Measurements from ENCODE around the gene LCN15. TPM values are rescaled to one million over a fixed set of nuclear protein-coding genes. Genes with fewer than 3 reads are reported as not detected.

Gene LCN15
- total RNA-seq, 2 donors from 2014 or later = not detected

DNA sequence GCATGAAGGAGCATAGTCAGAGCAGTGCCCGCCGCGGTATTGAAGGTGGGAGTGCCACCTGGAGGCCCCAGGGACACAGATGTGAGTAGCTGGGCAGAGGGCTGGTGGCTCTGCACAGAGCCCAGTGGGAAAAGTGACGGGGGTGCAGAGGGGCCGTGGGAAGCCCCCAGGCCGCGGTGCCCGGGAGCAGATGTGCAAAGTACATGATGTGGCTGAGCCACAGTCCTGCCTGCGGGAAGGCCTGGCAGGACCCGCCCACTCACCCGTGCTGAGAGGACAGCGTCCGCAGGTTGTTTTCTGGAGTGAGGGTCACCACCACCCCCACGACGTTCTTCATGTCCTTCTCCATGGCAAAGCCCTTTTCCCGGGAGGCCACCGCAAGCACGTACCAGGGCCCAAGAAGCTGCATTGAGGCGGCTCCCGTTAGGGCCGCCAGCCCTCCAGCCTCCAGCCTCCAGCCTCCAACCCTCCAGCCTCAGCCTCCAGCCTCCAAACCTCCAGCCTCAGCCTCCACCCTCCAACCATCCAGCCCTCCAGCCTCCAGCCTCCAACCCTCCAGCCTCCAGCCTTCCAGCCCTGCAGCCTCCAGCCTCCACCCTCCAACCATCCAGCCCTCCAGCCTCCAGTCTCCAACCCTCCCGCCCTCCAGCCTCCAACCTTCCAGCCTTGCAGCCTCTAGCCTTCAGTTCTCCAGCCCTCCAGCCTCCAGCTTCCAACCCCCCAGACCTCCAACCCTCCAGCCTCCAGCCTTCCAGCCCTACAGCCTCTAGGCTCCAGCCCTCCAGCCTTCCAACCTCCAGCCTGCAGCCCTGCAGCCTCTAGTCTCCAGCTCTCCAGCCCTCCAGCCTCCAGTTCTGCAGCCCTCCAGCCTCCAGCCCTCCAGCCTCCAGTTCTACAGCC lies 16.9 kb downstream of the LCN15 start:
- DNase-seq (ENCODE audit: low spot score) = no peak
- intact Hi-C loops (cut with DNase I) = no loop called here

DNA sequence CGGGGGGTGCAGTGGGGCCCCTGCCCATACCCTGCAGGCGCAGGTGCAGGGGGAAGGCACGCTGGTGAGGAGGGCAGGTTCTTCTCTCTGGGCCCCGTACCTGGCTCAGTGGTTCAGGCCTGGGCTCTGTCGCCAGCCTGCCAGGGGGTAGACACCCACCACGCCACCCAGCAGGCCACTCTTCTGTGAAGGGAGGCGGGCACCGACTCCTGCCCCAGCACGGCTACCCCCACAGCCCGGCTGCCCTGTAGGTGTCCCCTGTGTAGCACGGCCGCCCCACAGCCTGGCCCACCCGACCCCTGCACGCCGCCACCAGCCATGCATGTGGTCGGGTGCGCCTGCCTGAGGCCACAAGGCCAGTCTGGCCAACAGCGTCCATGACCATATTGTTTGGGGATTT lies 17.7 kb downstream of the LCN15 start:
- intact Hi-C loops (cut with DNase I) = no loop called here
- DNase-seq (ENCODE audit: low spot score) = no peak

DNA sequence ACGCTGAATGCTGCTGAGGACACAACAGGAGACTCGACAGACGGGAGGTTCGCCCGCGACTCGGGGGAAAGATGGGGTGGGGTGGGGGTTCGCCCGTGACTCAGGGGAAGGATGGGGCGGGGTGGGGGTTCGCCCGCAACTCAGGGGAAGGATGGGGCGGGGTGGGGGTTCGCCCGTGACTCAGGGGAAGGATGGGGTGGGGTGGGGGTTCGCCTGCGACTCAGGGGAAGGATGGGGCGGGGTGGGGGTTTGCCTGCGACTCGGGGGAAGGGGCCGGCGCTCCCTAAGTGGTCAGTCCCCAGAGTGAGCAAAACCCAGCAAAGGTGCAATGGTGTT lies 18.2 kb downstream of the LCN15 start:
- no peak for DNase-seq (ENCODE audit: low spot score)
- intact Hi-C loops (cut with DNase I) = no loop called here

DNA sequence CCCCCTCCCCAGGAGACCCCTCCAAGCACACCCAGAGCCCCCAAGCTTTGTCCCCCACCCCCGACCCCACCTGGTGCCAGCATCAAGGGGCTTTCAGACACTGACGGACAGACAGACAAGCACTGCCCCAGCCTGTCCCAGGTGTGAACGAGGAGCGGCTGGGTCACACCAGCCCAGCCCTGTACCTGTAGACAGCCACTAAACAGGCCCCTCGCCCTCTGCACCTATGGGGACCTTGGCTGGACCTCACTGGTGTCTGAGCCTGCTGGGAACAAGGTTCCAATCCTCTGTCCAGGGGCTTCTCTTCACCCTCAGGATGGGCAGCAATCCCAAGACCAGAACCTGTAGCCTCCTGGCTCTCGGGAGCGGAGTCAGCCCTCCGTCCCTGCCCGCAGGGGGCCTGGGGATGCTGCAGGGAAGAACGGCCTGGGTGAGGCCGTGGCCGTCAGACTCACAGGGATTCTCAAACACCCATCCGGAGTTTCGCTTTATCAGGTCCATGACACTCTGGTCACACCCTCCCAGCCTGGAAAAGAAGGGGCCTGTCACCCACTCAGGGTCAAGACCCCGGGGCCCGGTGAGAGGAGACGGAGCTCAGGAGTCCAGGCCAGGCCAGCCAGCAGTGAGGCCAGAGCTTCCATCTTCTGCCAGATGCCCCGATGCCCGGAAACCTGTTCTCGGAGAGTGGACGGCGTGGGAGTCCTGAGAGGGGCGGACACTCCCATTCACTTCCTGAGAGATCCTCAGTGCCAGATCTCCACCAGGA lies 18.7 kb downstream of the LCN15 start:
- DNase-seq (ENCODE audit: low spot score) = no peak
- intact Hi-C loops (cut with DNase I) = loop anchor here in 1 of 2 donors (1.0 kb wide), 1 partner anchor 25 kb away; no protein-coding TSS in a partner anchor

DNA sequence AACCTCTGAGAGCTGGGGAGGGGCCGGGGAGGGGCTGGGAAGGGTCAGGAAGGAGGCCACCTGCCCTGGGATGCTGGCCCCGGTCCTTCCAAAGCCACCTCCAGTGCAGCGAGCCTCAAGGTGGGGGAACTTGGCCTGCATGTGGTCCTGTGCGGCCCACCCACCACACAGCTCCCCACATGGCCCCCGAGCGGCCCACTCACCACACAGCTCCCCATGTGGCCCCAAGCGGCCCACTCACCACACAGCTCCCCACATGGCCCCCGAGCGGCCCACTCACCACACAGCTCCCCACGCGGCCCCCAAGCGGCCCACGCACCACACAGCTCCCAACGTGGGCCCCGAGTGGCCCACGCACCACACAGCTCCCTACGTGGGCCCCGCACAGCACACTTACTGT lies 19.5 kb downstream of the LCN15 start:
- intact Hi-C loops (cut with DNase I) = loop anchor here in 1 of 2 donors (1.0 kb wide), 1 partner anchor 26 kb away; no protein-coding TSS in a partner anchor
- DNase-seq (ENCODE audit: low spot score) = no peak

DNA sequence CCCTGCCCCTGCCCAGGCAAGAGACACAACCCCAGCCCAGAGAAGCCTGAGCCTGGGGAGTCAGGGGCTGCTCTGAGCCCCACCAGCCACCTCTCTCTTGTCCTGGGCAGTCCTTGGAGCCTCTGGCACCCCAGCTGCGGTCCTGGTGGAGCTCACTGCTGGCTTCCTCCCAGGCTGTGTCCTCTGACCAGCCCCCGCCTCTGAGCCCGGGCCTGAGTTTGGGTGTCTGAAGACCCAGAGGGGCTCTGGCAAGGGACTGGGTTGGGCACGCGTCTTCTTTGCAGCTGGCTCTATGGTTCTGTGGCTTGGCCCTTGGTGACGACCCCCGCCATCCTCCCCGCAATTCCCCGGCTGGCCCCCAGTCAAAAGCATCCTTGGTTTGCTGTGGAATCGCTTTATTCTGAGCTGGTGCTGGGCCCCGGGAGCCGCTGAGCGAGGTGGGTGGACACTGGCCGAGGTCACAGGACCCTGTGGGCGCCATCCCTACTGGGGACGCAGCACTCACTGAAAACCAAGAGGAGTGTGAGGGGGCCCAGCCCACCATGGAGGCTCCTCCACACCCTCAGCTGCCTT lies 20.6 kb downstream of the LCN15 start:
- intact Hi-C loops (cut with DNase I) = no loop called here

DNA sequence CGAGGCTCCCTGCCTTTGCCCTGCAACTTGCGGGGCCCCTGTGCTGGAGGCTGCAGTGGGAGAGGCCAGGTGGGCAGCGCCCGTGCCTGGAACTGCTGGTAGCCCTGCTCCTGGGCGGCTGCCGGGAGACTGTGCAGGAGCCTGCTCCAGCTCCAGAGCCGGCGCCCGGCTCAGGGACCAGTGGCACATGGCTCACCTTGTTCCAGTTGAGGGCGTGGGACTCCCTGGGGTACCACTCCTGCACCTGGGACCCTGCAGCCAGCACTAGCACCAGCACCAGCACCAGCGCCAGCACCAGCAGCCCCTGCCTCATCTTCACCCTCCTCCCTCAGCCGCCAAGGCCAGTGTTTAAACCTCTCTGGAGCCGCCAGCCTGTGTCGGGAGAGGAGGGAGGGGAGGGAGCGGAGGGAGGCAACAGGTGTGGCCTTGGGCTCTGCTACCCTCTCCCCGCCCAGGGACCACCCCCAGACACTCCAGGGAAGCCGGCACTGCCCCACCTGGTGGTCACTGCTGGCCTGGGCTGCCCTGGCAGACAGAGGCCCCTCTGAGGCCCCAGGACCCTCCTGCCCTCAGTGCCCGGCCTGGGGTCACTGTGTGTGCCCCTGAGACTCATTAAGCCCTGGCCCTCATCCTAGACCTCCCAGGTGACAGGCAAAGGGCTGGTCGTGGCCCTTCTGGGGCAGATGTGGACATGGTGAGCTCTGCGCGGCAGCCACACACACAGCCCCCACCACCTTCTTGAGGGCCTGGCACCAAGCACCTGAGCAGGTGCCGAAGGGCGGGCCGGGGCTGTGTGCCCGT lies 21.5 kb downstream of the LCN15 start, which contains the start of gene LCN10:
Gene LCN10 (minus strand): TSS at position 350 of the 801 bp plus-strand sequence. CDS start 37 bp downstream, at position 313.
- intact Hi-C loops (cut with DNase I) = no loop called here
- DNase-seq (ENCODE audit: low spot score) = no peak

More for the DNA sequence above, 20.6 kb downstream of the LCN15 start:
- no peak for DNase-seq (ENCODE audit: low spot score)

DNA sequence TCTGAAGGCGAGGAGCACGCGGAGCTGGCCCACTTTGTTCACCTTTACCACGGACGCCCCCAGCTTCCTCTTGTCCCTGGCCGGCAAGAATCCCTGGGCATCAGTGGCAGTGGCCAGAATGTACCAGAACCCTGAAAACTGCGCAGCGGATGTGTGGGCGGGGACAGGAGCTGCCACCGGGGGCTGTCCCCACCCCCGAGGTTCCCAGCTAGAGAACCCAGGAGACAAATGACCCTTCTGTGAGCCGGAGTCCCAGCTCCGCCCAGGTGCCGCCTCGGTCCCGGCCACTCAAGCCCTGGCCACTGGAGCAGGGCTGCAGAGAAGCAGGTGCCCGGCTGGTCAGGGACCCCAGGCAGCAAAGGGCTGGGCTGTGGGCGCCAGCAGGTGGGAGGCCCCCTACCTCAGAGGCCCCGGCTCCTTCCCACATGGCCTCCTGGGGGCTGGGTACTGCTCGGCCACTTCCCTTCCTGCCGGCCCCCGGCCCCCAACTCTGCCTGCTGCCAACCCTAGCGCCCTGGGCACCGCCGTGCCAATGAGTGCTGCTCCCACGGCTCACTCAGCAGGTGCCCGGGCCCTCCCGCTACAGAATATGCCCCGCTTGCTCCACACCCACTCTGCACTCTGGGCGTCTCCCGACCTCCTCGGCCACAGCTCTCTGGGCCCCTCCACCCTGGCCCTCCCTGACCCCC lies 22.3 kb downstream of the LCN15 start:
- no peak for DNase-seq (ENCODE audit: low spot score)
- intact Hi-C loops (cut with DNase I) = no loop called here

DNA sequence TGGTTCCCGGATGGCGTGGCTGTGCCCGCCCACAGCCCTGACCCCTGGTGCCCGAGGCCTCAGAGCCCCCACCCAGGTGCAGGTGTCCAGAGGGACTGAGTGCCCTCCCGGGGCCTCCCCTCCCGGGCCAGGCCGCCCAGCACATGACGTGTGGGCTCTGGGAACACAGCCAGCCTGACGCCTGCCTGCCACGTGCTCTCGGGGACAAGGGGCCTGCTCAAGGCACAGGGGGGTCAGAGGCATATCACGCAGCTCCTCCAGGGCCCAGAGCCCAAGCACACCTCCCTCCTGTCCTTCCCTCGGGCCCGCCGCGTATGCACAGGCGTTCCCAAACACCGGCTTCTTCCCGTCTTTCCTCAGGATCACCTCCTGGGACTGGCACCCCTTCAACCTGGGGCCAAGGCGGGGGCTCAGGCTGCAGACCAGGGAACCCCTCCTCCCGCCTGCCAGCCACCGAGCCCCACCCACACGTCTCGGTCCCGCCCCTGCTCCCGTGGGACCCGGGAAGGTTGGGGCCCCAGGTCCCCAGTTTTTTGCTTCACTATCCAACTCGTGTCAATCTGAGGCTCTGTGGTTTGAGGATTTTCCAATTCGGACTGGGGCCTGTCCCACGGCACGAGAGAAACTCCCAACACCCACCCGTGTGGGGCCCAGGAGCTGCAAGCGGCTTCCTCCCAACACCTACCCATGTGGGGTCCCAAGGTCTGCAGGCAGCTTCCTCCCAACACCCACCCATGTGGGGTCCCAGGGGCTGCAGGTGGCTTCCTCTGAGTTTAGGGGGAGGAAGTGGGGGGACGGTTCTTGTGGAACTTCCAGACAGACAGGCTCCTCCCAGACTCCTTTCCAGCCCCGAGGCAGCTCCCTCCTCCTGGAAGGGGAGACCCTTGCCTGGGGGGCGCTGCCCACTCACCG lies 23.1 kb downstream of the LCN15 start:
- intact Hi-C loops (cut with DNase I) = no loop called here
- no peak for DNase-seq (ENCODE audit: low spot score)

DNA sequence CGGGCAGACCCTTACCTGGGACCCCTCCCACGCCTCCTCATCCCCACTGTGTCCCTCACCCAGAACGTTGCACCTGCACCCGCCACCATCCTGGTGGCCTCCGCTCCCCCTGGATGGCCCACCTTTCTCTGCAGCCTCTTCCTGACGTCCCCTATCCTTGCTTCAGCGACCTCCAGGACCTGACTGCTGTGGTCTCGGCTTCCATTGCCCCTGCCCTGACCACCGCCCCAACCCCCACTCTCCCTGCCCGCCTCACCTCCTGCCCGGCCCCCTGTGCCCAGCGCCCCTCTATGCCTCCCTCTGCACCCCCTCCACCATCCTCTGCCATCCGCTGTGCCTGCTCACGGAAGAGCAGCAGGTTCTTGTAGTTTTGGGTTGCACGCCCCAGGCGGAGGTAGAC lies 23.8 kb downstream of the LCN15 start:
- DNase-seq (ENCODE audit: low spot score) = no peak
- intact Hi-C loops (cut with DNase I) = no loop called here

DNA sequence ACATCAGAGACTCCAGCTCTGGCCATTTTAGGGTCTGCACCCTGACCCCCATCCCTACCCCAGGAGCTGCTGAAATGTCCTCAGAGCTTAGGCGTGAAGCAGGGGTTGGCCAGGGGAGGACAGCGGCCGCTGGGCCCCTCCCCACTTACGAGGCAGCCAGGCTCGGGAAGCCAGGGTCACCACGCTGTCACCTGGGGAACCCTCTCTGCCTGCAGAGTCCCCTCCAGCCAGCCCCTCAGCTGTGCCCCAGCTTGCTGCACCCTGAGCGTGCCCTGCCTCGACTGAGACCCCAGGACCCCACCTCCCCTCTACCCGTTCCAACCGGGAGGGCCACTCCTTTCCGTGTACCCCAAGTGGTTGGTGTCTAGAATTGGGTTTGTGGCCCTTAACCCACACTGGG lies 24.2 kb downstream of the LCN15 start:
- intact Hi-C loops (cut with DNase I) = no loop called here
- DNase-seq (ENCODE audit: low spot score) = no peak

DNA sequence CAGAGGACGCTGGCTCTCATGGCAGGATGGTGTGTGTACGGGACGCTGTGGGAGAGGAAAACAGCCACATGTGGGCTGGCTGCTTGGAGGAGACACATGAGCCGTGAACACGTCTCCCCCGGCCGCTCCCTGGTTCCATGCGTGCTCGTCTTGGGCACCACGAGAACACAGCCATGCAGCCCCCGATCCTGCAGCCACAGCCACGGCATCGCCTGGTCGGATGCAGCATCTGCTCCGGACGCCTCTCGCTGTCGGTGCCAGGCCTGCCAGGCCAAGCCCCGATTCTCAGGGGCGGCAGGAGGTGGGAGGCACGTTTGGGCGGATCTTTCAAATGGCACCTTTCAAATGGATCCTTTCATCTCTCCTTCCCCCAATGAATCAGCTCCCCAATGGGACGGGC lies 24.8 kb downstream of the LCN15 start:
- intact Hi-C loops (cut with DNase I) = no loop called here
- no peak for DNase-seq (ENCODE audit: low spot score)

DNA sequence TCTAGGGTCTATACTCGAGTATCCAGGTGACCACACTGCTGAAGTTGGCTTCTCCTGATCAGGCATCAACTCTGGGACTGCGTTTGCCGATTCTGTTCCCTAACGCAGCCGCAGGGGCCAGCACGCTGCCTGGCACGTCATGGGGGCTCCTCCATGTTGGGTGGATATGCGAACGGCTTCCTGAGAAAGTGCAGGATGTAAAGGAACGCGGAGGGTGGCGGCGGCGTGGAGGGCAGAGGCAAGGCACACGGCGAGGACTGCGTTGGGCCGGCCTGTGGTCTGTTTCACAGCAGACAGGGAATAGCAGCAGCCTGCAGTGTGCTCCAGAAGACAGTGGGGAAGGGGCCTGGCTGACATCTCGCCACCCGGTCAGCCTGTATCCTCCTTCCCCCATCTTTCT lies 25.4 kb downstream of the LCN15 start:
- no peak for DNase-seq (ENCODE audit: low spot score)
- intact Hi-C loops (cut with DNase I) = no loop called here

DNA sequence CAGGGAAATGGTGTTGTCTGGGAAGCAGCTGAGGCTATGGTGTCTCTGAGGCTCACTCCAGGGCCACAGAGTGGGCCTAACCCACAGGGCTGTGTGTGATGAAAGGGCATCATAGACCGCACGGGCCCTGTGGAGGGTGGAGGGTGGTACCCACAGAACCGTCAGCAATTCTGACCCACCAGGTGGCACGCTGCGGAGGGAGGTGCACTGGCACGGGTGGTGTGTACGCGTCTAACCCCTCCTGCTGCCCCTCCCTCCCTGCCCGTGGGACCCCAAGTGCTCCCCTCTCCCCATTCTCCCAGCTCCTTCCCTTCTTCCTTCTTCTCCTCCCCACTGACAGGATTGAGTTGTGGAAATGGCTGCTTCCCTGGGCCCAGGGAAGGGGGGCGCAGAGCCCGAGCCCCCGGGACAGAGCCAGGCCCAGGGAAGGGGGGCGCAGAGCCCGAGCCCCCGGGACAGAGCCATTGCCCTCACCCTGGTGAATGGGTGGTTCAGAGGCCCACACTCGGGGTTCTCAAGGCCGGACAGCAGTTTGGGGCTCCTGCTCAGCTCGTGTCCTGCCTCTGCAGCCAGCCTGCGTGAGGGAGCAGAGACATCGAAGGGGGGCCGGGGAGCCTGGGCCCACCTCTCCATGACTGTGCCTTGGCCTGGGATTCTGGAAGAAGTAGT lies 28.4 kb downstream of the LCN15 start:
- no peak for DNase-seq (ENCODE audit: low spot score)
- intact Hi-C loops (cut with DNase I) = no loop called here

DNA sequence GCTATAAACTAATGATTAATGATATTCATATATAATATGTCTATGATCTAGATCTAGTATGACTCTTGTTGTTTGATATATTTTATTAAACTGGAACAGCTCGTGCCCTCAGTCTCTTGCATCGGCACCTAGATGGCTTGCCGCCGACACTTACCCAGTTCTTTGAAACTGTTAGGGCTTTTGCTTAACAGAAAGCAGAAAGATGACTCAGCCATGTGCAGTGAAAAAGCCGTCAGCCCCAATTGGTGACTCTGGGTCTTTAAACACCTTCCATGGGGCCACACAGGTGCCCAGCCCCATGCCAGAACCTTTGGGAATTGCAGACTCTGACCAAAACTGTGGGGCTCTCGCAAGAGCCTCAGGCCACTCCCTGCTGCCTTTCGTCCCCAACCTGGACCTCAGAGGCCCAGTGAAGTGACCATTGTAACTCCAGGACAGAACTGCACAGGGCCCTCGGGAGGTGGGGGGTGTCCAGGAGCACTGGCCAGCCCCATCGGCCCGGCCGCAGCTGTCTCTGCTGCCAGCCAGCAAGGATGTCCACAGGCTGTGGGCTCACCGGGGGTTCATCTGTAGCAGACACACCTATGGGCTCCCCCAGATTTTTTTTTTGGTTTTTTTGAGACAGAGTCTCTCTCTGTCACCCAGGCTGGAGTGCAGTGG lies 29.4 kb downstream of the LCN15 start:
- DNase-seq (ENCODE audit: low spot score) = no peak
- intact Hi-C loops (cut with DNase I) = no loop called here

DNA sequence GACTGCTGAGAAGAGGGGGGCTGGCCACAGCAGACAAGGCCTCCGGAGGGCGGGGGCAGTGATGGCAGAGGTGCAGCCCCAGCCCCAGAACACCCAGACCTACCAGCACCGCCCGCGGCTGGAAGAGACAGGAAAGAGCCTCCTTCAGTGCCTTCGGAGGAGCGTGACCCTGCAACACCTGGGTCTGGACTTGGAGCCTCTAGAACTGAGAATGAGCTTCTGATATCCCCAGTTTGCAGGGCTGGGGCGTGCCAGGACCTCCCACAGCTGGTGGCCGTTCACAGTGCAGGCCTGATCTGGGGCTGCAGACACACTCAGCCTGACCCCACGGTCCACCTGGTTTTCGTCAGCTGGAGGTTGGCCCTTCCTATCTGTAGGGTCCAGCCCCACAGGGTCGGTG lies 30.7 kb downstream of the LCN15 start:
- intact Hi-C loops (cut with DNase I) = no loop called here

More for the DNA sequence above, 30.7 kb downstream of the LCN15 start:
- DNase-seq (ENCODE audit: low spot score) = no peak

Data from posterior vena cava (tissue), 2 donors.